HL-60/S4 (cell line): ENCODE results near the gene POLR1B.

Experiments
- in situ Hi-C: fragments of 300-500 bp; cut with MboI; formaldehyde crosslinking; loops from 2 replicates; pipeline ENCODE4 v1.14.3; 2022; ENCODE audit warnings: low sequenced_read_pairs

POLR1B gene

GRCh38 chr2:112600634-112601033, 58.4 kb downstream of the POLR1B start:
- in situ Hi-C loops: loop anchor here (25.0 kb wide), 1 partner anchor 312 kb away; the partner anchor contains the start of gene IL37

GRCh38 chr2:112601754-112602153, 59.5 kb downstream of the POLR1B start:
- in situ Hi-C loops: loop anchor here (25.0 kb wide), 1 partner anchor 311 kb away; the partner anchor contains the start of gene IL37

GRCh38 chr2:112602917-112603316, 60.7 kb downstream of the POLR1B start:
- in situ Hi-C loops: loop anchor here (25.0 kb wide), 1 partner anchor 309 kb away; the partner anchor contains the start of gene IL37

- in situ Hi-C loops: loop anchor here (25.0 kb wide), 1 partner anchor 309 kb away; the partner anchor contains the start of gene IL37
Observed at GRCh38 chr2:112603731-112604130, 61.5 kb downstream of the POLR1B start.

- in situ Hi-C loops: loop anchor here (25.0 kb wide), 1 partner anchor 307 kb away; the partner anchor contains the start of gene IL37
Observed at GRCh38 chr2:112604952-112605351, 62.7 kb downstream of the POLR1B start.

DNA sequence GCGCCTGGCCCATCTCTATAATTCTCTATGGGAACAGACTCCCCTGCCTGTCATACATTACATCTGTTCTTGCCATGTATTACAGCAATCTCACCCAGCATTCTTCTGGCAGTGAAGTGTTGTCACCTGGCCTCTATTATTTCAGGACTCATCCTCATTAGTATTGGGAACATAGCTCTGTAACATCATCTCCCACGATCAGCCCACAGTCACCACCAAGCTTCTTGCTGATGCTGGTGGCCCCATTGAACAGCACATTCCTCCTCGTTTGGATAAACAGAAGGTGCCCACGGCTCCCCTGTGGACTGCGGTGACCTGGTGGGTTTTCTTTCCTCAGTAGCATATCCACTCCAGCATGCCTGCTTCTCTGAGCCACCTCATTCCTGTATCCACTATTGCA, 63.7 kb downstream of the POLR1B start:
- in situ Hi-C loops: loop anchor here (25.0 kb wide), 1 partner anchor 306 kb away; the partner anchor contains the start of gene IL37

GRCh38 chr2:112606547-112606946, 64.3 kb downstream of the POLR1B start:
- in situ Hi-C loops: loop anchor here (25.0 kb wide), 1 partner anchor 306 kb away; the partner anchor contains the start of gene IL37

DNA sequence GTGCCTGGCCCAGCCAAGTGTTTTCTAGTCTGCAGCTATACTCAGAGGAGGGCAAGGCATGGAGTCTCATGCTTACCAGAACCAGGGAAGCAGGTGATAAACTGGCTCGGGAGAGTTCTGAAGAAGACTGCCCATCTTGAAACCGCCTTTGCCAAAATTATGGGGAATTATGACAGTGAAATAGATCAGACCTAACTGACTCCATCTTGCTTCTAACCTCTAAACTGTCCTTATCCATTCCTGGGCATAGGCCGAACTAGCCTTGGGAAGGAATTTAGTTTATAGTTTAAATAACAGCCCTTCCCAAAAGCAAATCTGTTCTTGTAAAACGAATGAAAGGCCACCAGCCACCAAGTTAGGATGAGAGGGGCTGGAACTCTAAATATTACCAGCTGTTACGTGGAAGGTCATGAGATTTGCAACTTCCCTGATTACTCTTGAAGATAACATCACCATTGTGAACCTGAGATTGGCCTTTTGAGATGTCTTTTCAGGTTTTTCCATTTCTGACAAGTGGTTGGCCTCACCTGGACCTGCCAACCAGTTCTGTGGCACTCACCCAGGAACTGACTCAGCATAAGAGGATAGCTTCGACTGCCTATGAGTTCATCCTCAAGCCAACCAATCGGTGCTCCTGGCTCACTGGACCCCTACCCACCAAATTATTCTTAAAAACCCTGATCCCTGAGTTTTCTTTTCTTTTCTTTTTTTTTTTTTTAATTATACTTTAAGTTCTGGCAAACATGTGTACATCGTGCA, 65.6 kb downstream of the POLR1B start:
- in situ Hi-C loops: loop anchor here (25.0 kb wide), 1 partner anchor 304 kb away; the partner anchor contains the start of gene IL37

- in situ Hi-C loops: loop anchor here (25.0 kb wide), 1 partner anchor 303 kb away; the partner anchor contains the start of gene IL37
Observed at GRCh38 chr2:112609320-112609719, 67.1 kb downstream of the POLR1B start.

DNA sequence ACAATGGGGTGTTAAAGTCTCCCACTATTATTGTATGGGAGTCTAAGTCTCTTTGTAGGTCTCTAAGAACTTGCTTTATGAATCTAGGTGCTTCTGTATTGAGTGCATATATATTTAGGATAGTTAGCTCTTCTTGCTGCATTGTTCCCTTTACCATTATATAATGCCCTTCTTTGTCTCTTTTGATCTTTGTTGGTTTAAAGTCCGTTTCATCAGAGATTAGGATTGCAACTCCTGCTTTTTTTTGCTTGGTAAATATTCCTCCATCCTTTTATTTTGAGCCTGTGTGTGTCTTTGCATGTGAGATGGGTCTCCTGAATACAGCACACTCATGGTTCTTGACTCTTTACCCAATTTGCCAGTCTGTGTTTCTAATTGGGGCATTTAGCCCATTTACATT, 70.0 kb downstream of the POLR1B start:
- in situ Hi-C loops: loop anchor here (25.0 kb wide), 1 partner anchor 300 kb away; the partner anchor contains the start of gene IL37

DNA sequence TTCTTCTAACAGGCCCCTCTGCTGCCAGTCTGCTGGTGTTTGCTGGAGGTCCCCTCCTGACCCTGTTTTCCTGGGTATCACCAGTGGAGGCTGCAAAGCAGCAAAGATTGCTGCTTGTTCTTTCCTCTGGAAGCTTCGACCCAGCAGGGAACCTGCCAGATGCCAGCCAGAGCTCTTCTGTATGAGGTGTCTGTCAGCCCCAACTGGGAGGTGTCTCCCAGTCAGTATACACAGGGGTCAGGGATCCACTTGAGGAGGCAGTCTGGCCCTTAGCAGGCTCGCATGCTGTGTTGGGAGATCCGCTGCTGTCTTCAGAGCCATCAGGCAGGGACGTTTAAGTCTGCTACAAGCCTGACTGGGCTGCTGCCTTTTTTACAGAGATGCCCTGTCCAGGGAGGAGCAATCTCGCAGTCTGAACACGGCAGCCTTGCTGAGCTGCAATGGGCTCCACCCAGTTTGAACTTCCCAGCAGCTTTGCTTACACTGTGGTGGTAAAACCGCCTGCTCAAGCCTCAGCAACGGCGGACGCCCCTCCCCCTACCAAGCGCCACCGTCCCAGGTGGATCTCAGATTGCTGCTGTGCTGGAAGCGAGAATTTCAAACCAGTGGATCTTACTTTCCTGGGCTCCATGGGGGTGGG, 72.1 kb downstream of the POLR1B start:
- in situ Hi-C loops: loop anchor here (25.0 kb wide), 1 partner anchor 298 kb away; the partner anchor contains the start of gene IL37

DNA sequence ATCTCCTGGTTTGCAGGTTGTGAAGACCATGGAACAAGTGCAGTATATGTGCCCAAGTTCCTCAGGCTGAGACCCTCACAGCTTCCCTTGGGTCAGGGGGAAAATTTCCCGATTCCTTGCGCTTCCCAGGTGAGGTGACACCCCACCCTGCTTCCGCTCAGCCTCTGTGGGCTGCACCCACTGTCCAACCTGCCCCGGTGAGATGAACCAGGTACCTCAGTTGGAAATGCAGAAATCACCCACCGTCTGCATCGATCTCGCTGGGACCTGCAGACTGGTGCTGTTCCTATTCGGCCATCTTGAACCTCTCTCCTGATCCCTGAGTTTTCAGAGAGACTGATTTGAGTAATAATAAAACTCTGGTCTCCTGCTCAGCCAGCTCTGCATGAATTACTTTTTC, 72.8 kb downstream of the POLR1B start:
- in situ Hi-C loops: loop anchor here (25.0 kb wide), 1 partner anchor 297 kb away; the partner anchor contains the start of gene IL37

GRCh38 chr2:112615798-112616197, 73.5 kb downstream of the POLR1B start:
- in situ Hi-C loops: loop anchor here (25.0 kb wide), 1 partner anchor 297 kb away; the partner anchor contains the start of gene IL37

DNA sequence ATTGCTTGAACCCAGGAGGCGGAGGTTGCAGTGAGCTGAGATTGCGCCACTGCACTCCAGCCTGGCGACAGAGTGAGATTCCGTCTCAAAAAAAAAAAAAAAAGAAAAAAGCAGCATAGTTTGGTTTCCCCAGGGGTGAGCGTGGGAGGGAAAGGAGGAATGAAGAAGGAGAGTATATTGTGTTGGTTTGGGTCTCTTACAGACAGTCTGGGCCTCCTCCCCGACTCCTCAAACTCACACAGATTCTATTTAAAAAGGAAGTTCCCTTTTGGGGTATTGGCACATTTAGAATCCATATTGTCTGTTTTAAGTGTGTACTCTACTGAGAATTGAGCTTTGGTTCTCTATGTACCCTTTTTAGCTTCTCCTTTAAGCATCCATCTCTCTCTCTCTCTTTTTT, 76.1 kb downstream of the POLR1B start:
- in situ Hi-C loops: loop anchor here (25.0 kb wide), 1 partner anchor 294 kb away; the partner anchor contains the start of gene IL37

- in situ Hi-C loops: loop anchor here (5.0 to 25.0 kb wide), 2 partner anchors 100 to 290 kb away; partner anchors contain the start of genes IL37 and NT5DC4
Observed at GRCh38 chr2:112621790-112622527, 79.7 kb downstream of the POLR1B start.

GRCh38 chr2:112622528-112622849, 80.2 kb downstream of the POLR1B start:
- in situ Hi-C loops: loop anchor here (5.0 to 25.0 kb wide), 2 partner anchors 100 to 290 kb away; partner anchors contain the start of genes IL37 and NT5DC4

DNA sequence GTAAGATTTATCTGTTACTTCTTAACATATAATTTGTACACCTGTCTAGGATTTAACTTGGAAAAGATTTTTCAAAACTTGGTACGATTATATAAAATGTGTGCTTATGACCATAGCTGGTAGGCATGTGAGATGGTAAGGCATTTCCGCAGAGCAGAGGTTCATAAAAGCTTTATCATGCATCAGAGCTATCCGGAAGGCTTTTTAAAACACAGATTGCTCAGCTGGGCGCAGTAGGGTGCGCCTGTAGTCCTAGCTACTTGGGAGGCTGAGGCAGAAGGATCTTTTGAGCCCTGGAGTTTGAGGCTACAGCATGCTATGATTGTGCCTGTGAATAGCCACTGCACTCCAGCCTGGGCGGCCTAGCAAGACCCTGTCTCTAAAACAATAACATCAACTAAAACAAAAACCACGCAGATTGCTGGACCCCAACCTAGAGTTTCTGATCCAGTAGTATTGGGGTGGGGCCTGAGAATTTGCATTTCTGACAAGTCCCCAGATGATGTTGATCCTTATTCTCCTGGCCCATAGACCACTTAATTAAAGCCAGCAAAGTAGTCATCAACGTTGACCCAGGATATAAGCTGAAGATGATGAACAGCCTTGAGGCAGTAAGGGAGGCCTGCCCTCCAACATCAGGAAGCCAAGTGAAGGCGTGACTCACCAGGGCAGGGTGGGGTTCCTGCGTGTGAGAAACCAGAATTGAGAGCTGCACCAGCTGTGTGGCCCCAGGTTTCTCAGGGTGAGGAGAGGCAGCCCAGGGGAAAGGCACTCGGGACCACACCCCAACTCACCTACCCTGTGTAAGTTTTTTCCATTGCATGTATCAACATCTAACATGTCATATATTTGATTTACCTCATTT, 81.9 kb downstream of the POLR1B start:
- in situ Hi-C loops: loop anchor here (5.0 to 25.0 kb wide), 2 partner anchors 98 to 288 kb away; partner anchors contain the start of genes IL37 and NT5DC4

DNA sequence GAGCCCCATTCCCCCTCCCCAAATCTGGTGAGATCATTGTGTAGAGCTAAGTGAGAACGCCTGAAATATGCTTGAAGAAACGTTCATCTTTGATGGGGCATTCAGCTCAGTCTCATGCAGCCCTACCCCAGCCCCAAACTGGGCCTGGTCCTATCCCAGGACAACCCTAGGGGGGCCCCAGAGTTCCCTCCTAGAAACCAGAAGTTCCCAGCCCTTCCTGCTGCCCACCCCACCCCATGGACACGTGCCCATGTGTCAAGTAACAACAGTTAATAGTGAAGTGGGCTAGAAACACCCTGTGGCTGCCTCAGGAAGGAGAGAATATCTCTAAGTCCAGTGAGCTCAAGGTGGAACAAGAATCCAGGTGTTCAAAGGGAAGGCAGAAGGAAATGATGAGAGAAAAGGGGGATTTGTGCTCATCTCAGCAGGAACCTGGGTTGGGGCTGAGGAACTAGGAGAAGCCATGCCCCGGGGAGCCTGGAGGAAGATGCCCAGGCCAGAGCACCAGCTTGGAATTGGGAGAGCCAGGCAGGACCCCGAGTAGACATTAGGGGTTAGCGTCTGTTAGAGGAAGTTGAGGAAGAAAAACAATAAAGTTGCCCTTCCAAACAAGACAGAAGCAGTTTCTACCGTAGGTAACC, 83.3 kb downstream of the POLR1B start:
- in situ Hi-C loops: no loop called here

GRCh38 chr2:112626604-112627059, 84.4 kb downstream of the POLR1B start:
- in situ Hi-C loops: no loop called here
